Natural killer cell (primary cell): ENCODE measurements around the gene SIK3. TPM values are rescaled to one million over a fixed set of nuclear protein-coding genes. Genes with fewer than 3 reads are reported as not detected.
"Not testable (repeated sequence)": the region's sequence is repeated elsewhere in the genome, so short reads cannot be mapped to it uniquely, and the experiment has no call there.

ENCODE experiments used
- ATAC-seq, 3 donors: fragments of 150-1000 bp in 2 of 3; fragments of 200-7000 bp in 1 of 3; cut with Tn5 transposase; 1 replicate in 1 of 3; 2 replicates in 2 of 3; pipeline ENCODE4 v1.10.0; 2021; ENCODE audit warnings: mild to moderate bottlenecking in 2 of 3, moderate library complexity in 2 of 3
- DNase-seq, 2 donors: peaks; one replicate each; pipeline versions ENCODE4 v3.0.0 to v3.0.0-alpha.2; 2013 to 2021; ENCODE audit warnings: mixed read lengths in 1 of 2
- H3K27ac ChIP-seq: one replicate; pipeline ENCODE4 v1.5.1; 2013; ENCODE audit warnings: mild to moderate bottlenecking, low read length
- H3K27me3 ChIP-seq: one replicate; pipeline ENCODE4 v1.6.1; 2013; ENCODE audit warnings: low read length; ENCODE audit not compliant: control insufficient read depth, insufficient read depth
- H3K36me3 ChIP-seq: one replicate; pipeline ENCODE4 v1.6.1; 2013; ENCODE audit warnings: low read length; ENCODE audit not compliant: control insufficient read depth, insufficient read depth
- H3K4me1 ChIP-seq: one replicate; pipeline ENCODE4 v1.6.1; 2013; ENCODE audit warnings: low read length; ENCODE audit not compliant: control insufficient read depth, insufficient read depth
- H3K4me3 ChIP-seq: one replicate; pipeline ENCODE4 v1.5.1; 2013; ENCODE audit warnings: low read length
- H3K9me3 ChIP-seq: one replicate; pipeline ENCODE4 v1.6.1; 2013; ENCODE audit warnings: low read length; ENCODE audit not compliant: control insufficient read depth, insufficient read depth
- H3K27ac Mint-ChIP-seq, 2 donors: one replicate each; pipeline ENCODE4 v1.8.0; 2022; ENCODE audit warnings: mild to moderate bottlenecking in 2 of 2, mixed read lengths in 2 of 2, moderate library complexity in 1 of 2
- H3K27me3 Mint-ChIP-seq, 2 donors: one replicate each; pipeline ENCODE4 v1.8.0; 2022; ENCODE audit warnings: low read depth in 2 of 2, mixed read lengths in 2 of 2
- H3K36me3 Mint-ChIP-seq: one replicate; pipeline ENCODE4 v1.8.0; 2022; ENCODE audit warnings: mixed read lengths
- H3K4me1 Mint-ChIP-seq, 2 donors: one replicate each; pipeline ENCODE4 v1.8.0; 2022; ENCODE audit warnings: mixed read lengths in 2 of 2
- H3K4me3 Mint-ChIP-seq: one replicate; pipeline ENCODE4 v1.8.0; 2022; ENCODE audit warnings: mild to moderate bottlenecking, moderate library complexity, mixed read lengths
- H3K9me3 Mint-ChIP-seq, 2 donors: one replicate each; pipeline ENCODE4 v1.8.0; 2022; ENCODE audit warnings: mixed read lengths in 2 of 2
- CTCF ChIP-seq: fragments of 200-600 bp; IDR thresholded peaks from one replicate; pipeline ENCODE4 v1.8.0; 2022; ENCODE audit warnings: antibody characterized with exemption
- WGBS: methylation state at CpG from one replicate; pipeline ENCODE4 v1.1.7; 2013; ENCODE audit warnings: missing lambda C conversion rate; ENCODE audit not compliant: insufficient coverage; 5-methylcytosine and 5-hydroxymethylcytosine counted together
- intact Hi-C: fragments of 100-400 bp; cut with micrococcal nuclease; formaldehyde crosslinking; loops from one replicate; pipeline ENCODE4 v1.14.2; 2022
- total RNA-seq, 4 donors: library from RNA; stranded (reverse); fragments of 120-200 nt in 1 of 4; gene quantifications; one replicate each; pipeline versions ENCODE4 v1.2.3 to v1.2.4, GENCODE V29; 2013 to 2022

SIK3 gene
- total RNA-seq, 3 donors from 2014 or later (not counting 1 experiment from before 2014, with no cell fraction given), result 71.6 to 120 (median 119) TPM

- Mint-ChIP-seq H3K4me1 (no peaks in the 10 kb centered on the region), H3K27me3 (peaks cover 3 to 5% of the 10 kb centered on the region in 2 donors), H3K36me3 (no peaks in the 10 kb centered on the region), H3K27ac (no peak overlapping the region), H3K9me3 (no peaks in the 10 kb centered on the region), H3K4me3 (no peak overlapping the region)
- DNase-seq (no peak), ATAC-seq (no peak)
- no peaks in the 10 kb centered on the region for H3K9me3 ChIP-seq
- TF ChIP-seq CTCF, result no peak
- intact Hi-C loops, result no loop called here
- no peaks in the 10 kb centered on the region for H3K27me3 ChIP-seq
- H3K36me3 ChIP-seq, result no peaks in the 10 kb centered on the region
- H3K4me1 ChIP-seq, result no peaks in the 10 kb centered on the region
- H3K4me3 ChIP-seq, result no peak overlapping the region
- H3K27ac ChIP-seq, result no peak overlapping the region
Measured at GRCh38 chr11:117121176-117121575, 22.9 kb upstream of the SIK3 start.

GRCh38 chr11:117117681-117118080 lies 19.5 kb upstream of the SIK3 start:
- DNase-seq (no peak), ATAC-seq (no peak)
- H3K4me1 ChIP-seq, result no peaks in the 10 kb centered on the region
- H3K36me3 ChIP-seq, result no peaks in the 10 kb centered on the region
- Mint-ChIP-seq H3K27me3 (no peaks in the 10 kb centered on the region), H3K9me3 (no peaks in the 10 kb centered on the region), H3K4me3 (no peak overlapping the region), H3K27ac (no peak overlapping the region), H3K36me3 (no peaks in the 10 kb centered on the region), H3K4me1 (no peaks in the 10 kb centered on the region)
- H3K27ac ChIP-seq, result no peak overlapping the region
- H3K4me3 ChIP-seq, result no peak overlapping the region
- no peaks in the 10 kb centered on the region for H3K9me3 ChIP-seq
- no peaks in the 10 kb centered on the region for H3K27me3 ChIP-seq
- no peak for TF ChIP-seq CTCF
- intact Hi-C loops, result no loop called here

- intact Hi-C loops, H3K9me3 ChIP-seq, H3K27ac Mint-ChIP-seq, H3K27me3 ChIP-seq, H3K36me3 ChIP-seq, H3K9me3 Mint-ChIP-seq, H3K36me3 Mint-ChIP-seq, DNase-seq, H3K4me1 Mint-ChIP-seq, H3K4me3 Mint-ChIP-seq, H3K27me3 Mint-ChIP-seq, ATAC-seq, H3K4me3 ChIP-seq, H3K27ac ChIP-seq, H3K4me1 ChIP-seq: not testable (repeated sequence)
- no CpG with 5 or more reads among the region's 1 CpG for WGBS
Measured at GRCh38 chr11:117112939-117113338, 14.7 kb upstream of the SIK3 start.

DNA sequence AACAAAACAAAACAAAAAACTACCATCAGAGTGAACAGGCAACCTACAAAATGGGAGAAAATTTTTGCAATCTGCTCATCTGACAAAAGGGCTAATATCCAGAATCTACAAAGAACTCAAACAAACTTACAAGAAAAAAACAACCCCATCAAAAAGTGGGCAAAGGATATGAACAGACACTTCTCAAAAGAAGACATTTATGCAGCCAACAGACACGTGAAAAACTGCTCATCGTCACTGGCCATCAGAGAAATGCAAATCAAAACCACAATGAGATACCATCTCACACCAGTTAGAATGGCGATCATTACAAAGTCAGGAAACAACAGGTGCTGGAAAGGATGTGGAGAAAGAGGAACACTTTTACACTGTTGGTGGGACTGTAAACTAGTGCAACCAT lies 14.3 kb upstream of the SIK3 start:
- H3K27me3 Mint-ChIP-seq, H3K27me3 ChIP-seq, H3K4me3 Mint-ChIP-seq, H3K27ac Mint-ChIP-seq, H3K9me3 ChIP-seq, H3K27ac ChIP-seq, H3K4me1 Mint-ChIP-seq, intact Hi-C loops, DNase-seq, H3K9me3 Mint-ChIP-seq, ATAC-seq, H3K36me3 Mint-ChIP-seq, H3K4me3 ChIP-seq, H3K4me1 ChIP-seq, H3K36me3 ChIP-seq: not testable (repeated sequence)
- no CpG with 5 or more reads among the region's 3 CpGs for WGBS
